ENCODE data around the gene CABP2.
"Not testable (repeated sequence)": the region's sequence is repeated elsewhere in the genome, so short reads cannot be mapped to it uniquely, and the experiment has no call there.

Gene CABP2

DNA sequence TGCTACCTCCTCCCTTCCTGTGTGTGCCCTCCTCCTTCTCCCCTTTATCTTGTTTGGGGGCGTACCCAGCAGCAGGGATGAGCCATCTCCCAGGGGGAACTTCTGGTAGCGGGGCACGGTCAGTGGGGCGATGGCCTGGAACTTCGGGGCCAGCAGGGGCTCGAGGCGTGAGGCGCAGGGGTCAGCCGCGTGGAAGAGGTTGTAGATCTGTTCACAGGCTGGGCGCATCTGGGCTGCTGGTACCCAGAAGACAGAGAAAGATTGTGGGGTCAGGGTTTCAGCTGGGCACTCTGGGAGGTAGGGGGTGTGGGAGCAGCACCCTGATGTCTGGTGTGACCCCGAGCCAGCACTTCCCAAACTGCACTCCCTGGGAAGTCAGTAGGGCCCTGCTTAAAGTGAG, 27.1 kb downstream of the CABP2 start:
- no peak overlapping the region for H3K4me3 Mint-ChIP-seq
- peaks cover 22% of the 10 kb centered on the region for H3K4me1 Mint-ChIP-seq
- peak overlapping the region; percentile 10 for H3K27ac Mint-ChIP-seq
- no peaks in the 10 kb centered on the region for H3K9me3 Mint-ChIP-seq
- H3K36me3 Mint-ChIP-seq: peaks cover 72% of the 10 kb centered on the region
- no peak for ATAC-seq
- H3K27me3 Mint-ChIP-seq: no peaks in the 10 kb centered on the region

DNA sequence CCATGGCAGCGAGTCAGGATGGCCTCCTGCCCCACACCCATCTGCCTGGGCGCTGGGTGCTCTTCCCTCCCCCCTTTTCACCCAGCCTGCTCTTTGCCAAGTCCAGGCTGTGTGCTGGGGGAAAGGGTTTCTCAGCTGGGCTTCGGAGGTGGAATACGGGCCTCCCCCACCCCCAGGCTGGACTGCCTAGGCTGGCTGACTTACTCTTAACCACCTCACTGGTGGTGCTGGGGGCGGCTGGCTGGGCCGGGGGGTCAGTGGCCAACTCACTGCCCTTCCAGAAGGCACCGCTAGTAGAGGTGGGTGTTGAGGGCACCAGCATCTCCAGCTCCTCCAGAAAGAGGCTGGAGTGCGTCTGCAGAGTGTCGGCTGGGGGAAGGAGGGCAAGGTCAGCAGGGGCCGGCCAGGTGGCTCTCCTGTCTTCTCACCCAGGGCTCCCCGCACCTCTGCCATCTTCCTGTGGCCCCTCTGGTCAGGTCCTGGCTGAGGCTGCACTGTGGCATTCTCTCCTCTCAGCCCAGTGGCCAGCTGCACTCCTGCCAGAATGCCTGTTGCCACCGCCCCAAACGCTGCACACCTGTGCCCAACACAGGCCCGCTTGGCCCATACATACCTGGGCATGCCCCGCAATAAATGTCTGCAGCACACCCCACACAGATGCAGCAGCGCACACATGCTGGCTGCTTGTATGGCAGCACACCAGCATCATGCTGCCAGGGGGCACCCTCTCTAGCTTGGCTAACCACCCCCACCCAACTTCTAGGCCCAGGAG, 27.8 kb downstream of the CABP2 start:
- Mint-ChIP-seq H3K4me1 (peaks cover 22% of the 10 kb centered on the region), H3K27me3 (no peaks in the 10 kb centered on the region), H3K4me3 (no peak overlapping the region), H3K36me3 (peaks cover 72% of the 10 kb centered on the region), H3K27ac (peak overlapping the region; percentile 10), H3K9me3 (no peaks in the 10 kb centered on the region)
- no peak for ATAC-seq

DNA sequence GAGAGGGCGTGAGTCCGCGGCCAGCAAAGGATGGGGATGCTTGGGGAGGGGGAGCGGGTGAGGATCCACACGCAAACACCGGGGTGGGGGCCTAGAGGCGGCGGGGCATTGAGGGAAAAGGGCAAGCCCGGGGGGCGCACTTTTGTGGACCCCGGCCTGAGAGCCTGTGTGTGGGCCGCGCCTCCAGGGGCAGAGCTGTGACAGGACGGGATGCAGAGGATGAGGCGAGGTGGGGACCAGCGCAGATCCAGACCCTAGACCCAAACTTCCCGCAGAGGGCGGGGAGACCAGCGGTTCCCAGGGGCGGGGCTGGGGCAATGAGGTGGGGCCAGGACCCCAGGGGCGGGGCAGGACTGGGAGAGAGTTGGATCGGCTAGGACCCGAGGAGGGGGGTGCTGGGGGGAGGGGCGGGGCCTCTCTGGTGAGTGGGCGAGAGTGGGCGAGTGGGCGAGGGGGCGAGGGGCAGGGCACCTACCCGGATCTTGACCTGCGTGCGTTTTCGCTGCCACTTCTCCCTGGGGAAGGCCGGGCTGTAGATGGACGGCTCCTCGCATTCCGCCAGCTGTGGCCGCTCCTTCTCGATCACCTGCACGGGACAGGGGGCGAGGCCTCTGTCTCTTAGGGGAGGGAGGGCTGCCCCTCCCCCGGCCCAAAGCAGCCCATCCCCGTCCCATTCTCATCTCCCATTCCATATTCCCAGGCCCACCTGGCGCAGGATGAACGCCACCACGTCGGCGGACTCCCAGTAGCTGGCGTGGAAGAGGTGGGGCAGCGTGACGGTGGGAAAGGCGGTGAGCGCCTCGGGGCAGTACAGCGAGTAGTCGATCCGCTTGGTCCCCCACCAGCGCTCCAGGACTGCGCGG, 28.6 kb downstream of the CABP2 start:
- Mint-ChIP-seq H3K9me3 (no peaks in the 10 kb centered on the region), H3K4me3 (no peak overlapping the region), H3K4me1 (peaks cover 27% of the 10 kb centered on the region), H3K36me3 (peaks cover 75% of the 10 kb centered on the region), H3K27ac (no peak overlapping the region), H3K27me3 (no peaks in the 10 kb centered on the region)
- peak; percentile 49 for ATAC-seq

DNA sequence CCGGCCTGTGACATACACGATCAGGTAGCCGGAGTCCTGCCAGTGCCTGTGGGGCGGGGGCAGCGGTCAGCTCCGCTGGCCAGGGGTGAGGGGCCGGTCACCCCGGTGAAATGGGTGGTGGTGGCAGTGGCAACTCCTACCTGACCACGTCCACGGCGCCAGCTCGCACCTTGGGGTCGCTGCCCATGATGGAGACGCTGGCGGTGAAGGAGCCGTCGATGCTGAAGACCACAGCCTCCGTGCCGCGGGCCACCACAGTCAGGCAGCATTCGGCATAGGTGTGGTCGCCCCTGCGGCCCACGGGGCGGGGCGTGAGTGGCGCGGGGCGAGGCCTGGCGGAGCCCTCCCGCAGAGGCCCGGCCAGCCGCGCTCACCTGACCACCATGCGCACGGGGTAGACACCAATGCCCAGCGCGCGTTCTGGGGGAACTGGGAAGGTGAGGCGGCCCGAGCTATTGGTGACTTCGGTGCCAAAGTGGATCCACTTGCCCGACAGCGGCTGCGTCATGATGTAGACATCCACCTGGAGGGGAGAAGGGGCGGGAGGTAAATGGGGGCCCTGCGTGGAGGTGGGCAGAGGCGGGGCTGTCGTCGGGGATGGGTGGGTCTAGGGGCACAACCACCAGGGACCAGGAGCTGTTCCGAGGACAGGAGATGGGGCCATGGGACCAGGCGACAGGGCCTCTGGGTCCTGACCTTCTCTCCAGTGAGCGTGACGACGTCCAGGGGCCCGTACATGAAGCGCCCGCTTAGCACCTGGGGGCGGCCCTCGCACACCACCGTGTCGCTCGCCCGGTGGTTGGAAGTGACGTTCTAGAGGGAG, 29.5 kb downstream of the CABP2 start:
- Mint-ChIP-seq H3K27ac (no peak overlapping the region), H3K4me1 (peaks cover 32% of the 10 kb centered on the region), H3K4me3 (no peak overlapping the region), H3K36me3 (peaks cover 70% of the 10 kb centered on the region), H3K27me3 (no peaks in the 10 kb centered on the region), H3K9me3 (no peaks in the 10 kb centered on the region)
- ATAC-seq: no peak

DNA sequence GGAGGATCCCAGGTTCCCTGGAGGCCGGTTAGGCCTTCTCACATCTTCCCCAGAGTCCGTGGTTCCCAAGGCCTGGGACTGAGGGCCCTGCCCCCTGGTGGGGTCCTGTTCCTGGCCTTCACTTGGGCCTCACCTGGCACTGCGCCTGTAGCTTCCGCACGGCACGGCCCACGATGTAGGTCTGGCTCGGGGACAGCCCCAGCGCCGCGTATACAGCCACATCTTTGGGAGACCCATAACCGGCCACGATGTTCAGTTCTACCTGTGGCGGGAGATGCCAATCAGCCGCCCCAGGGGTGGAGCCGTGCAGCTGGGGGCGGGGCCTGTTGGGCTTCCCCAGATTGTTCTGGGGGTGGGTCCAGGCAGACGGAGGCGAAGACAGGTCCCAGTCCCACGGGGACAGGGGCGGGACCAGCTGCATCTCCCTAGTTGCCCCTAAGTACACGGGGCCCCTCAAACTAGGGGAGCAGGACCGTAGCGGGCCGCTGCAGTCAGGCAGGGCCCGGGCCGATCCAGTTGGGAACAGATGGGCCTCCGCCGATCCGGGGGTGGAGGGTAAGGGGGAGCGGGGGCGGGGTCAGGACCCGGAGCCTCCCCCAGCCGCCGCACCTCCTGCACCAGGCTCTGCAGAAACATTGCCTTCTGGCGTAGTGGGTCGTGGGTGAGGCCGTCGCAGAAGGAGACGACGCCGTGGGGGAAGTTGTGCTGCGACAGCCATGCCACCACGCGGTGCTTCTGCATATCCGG, 30.3 kb downstream of the CABP2 start:
- ATAC-seq: no peak
- H3K9me3 Mint-ChIP-seq: no peaks in the 10 kb centered on the region
- peaks cover 64% of the 10 kb centered on the region for H3K36me3 Mint-ChIP-seq
- peaks cover 40% of the 10 kb centered on the region for H3K4me1 Mint-ChIP-seq
- no peaks in the 10 kb centered on the region for H3K27me3 Mint-ChIP-seq
- peak overlapping the region; percentile 46 for H3K27ac Mint-ChIP-seq
- no peak overlapping the region for H3K4me3 Mint-ChIP-seq

DNA sequence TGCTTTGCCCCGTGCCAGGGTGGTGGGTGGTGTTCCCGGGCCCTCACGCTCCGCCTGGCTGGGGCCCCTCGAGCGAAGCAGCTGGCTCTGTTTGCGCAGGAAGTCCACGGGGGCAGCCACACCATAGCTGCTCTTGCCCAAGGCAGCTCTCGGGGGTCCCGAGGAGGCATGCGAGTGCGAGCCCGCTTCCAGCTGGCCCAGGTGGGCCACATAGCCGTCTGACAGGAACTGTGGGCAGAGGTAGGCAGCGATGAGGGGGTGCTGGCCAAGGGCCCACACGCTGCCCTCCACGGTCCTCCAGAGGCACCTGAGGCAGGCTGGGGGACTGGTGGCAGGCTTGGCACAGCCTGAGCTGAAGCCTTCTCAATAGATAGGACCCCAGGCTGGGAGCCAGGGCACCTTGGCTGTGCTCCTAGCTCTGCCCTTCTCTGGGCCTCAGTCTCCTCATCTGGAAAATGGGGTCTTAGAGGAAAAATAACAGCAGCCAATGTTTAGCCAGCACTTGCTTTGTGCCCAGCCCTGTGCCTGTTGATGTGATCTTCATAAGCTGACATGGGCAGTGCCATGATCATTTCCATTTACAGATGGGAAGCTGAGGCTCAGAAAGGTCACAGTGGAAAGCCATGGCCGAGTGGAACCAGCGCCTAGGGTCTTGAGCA, 31.0 kb downstream of the CABP2 start:
- no peak for ATAC-seq
- Mint-ChIP-seq H3K4me1 (peaks cover 46% of the 10 kb centered on the region), H3K27me3 (no peaks in the 10 kb centered on the region), H3K4me3 (no peak overlapping the region), H3K27ac (no peak overlapping the region), H3K9me3 (no peaks in the 10 kb centered on the region), H3K36me3 (peaks cover 64% of the 10 kb centered on the region)

DNA sequence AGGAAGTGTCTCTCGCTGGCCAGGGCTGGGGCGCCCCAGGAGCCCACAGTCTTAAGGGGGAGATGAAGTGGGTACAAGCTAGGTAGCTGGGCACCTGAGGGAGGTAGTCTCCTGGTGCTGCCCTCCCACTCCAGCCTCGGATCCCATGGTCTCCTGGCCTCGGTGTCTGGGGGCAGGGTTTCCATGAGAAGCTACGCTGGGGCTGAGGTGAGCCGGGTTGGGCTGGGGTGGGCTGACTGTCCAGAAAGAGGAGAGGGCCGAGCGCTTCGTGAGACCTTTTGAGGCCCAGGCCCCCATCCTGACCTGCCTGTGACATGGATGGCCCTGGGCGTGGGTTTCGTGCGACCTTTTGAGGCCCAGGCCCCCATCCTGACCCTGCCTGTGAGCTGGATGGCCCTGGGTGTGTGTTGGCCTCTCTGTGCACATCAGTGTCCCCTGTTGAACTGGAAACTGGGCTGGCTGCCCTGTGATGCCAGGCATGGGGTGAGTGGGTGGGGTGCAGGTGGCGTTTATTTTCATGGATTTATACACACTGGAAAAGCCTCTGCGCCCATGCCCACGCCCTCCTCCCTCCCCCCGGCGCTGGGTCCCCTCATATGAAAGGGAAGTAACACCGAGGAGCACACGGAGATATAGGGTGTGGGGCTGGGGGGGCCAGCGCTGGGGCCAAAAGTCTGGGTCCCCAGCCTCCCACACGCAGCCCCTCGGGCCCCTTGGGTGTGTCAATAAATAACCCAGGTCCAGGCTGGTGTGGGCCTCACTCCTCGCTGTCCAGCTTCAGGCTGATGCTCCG, 31.8 kb downstream of the CABP2 start:
- Mint-ChIP-seq H3K27me3 (no peaks in the 10 kb centered on the region), H3K36me3 (peaks cover 63% of the 10 kb centered on the region), H3K4me3 (no peak overlapping the region), H3K4me1 (peaks cover 49% of the 10 kb centered on the region), H3K9me3 (no peaks in the 10 kb centered on the region), H3K27ac (peak overlapping the region; percentile 93)
- no peak for ATAC-seq

DNA sequence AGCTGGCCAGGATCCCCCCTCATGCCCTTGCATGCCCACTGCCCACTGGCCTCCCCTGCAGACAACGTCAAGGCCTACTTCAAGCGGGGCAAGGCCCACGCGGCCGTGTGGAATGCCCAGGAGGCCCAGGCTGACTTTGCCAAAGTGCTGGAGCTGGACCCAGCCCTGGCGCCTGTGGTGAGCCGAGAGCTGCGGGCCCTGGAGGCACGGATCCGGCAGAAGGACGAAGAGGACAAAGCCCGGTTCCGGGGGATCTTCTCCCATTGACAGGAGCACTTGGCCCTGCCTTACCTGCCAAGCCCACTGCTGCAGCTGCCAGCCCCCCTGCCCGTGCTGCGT, 32.5 kb downstream of the CABP2 start:
- H3K4me3 Mint-ChIP-seq: no peak overlapping the region
- peak overlapping the region; percentile 93 for H3K27ac Mint-ChIP-seq
- peaks cover 62% of the 10 kb centered on the region for H3K36me3 Mint-ChIP-seq
- peaks cover 57% of the 10 kb centered on the region for H3K4me1 Mint-ChIP-seq
- H3K9me3 Mint-ChIP-seq: no peaks in the 10 kb centered on the region
- H3K27me3 Mint-ChIP-seq: no peaks in the 10 kb centered on the region
- ATAC-seq: no peak

DNA sequence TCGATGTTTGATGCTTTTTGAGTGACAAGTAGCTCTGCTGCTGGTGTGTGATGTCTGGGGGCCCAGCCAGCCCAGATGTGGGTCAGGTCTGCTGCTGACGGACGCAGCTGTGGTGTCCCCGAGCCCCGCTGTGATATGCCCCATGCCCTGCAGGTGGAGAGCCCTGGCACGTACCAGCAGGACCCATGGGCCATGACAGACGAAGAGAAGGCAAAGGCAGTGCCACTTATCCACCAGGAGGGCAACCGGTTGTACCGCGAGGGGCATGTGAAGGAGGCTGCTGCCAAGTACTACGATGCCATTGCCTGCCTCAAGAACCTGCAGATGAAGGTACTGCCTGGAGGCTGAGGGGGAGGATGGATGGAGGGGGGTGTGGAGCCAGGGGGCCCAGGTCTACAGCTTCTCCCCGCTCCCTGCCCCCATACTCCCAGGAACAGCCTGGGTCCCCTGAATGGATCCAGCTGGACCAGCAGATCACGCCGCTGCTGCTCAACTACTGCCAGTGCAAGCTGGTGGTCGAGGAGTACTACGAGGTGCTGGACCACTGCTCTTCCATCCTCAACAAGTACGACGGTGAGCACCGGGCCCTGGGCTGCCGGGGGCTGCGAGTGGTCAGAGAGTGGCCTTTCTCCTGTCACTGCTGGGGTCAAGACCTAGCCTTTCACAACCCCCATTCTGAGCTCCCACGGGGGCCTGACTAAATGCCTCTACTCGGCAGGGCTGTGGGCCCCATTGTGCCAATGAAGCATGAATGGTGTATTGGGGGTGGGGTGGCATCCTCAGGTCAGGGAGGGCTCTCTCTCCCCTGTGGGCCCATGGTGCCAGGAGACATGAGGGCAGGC, 33.1 kb downstream of the CABP2 start:
- Mint-ChIP-seq H3K4me1 (peaks cover 61% of the 10 kb centered on the region), H3K9me3 (no peaks in the 10 kb centered on the region), H3K27ac (peak overlapping the region; percentile 93), H3K4me3 (no peak overlapping the region), H3K27me3 (no peaks in the 10 kb centered on the region), H3K36me3 (peaks cover 59% of the 10 kb centered on the region)
- ATAC-seq: no peak

DNA sequence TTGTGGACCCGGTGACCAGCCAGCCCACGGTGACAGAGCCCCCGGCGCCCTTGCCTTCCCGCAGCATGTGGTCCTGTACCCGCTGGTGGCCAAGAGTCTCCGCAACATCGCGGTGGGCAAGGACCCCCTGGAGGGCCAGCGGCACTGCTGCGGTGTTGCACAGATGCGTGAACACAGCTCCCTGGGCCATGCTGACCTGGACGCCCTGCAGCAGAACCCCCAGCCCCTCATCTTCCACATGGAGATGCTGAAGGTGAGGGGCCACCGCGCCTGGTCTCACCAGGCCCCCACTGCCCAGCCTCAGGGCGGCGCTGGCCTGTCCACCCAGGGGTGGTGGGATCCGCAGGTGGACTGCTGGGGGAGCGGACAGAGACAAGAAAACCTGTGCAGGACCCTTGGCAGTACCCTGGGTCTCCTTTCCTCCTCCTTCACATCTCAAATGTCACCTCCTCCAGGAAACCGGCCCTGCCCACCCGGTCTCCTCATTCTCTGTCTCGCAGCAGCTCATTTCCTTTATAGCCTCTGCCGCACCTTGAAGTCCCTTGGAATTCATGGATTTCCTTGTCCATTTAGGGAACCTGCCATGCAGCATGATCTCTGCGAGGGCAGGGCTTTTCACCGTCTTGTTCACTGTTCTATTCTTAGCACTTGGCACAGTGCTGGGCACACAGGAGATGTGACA, 33.9 kb downstream of the CABP2 start:
- Mint-ChIP-seq H3K27me3 (no peaks in the 10 kb centered on the region), H3K27ac (peak overlapping the region; percentile 93), H3K36me3 (peaks cover 63% of the 10 kb centered on the region), H3K4me1 (peaks cover 69% of the 10 kb centered on the region), H3K4me3 (no peak overlapping the region), H3K9me3 (no peaks in the 10 kb centered on the region)
- ATAC-seq: no peak

DNA sequence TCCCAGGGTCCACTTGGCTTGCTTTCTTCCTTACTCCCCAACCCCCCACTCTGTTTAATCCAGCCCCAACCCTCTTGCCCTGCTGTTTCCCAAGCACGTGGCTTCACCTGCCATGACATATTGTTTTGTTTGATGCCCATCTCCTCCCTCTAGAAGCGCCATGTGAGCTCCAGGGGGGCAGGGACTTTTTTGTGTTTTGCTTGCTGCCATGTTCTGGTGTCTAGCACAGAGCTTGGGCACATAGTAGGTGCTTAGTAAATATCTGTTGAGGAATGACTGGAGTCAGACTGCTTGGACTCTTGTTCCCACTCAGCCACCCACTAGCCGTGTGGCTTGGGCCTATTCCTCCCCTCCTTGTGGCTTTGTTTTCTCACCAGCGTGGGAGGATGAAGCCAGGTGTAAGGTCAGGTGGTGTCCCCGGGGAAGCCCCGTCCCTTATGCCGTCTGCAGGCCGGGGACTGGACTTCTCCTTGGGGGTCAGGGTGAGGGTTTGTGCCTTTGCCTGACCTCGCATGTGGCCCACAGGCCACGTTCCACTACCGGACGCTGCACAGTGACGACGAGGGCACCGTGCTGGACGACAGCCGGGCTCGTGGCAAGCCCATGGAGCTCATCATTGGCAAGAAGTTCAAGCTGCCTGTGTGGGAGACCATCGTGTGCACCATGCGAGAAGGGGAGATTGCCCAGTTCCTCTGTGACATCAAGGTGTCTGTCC, 36.6 kb downstream of the CABP2 start:
- peak overlapping the region; percentile 65 for H3K4me3 Mint-ChIP-seq
- H3K36me3 Mint-ChIP-seq: peaks cover 46% of the 10 kb centered on the region
- peak; percentile 57 for ATAC-seq
- H3K27me3 Mint-ChIP-seq: no peaks in the 10 kb centered on the region
- H3K27ac Mint-ChIP-seq: peak overlapping the region; percentile 93
- H3K4me1 Mint-ChIP-seq: peaks cover 84% of the 10 kb centered on the region
- H3K9me3 Mint-ChIP-seq: no peaks in the 10 kb centered on the region

DNA sequence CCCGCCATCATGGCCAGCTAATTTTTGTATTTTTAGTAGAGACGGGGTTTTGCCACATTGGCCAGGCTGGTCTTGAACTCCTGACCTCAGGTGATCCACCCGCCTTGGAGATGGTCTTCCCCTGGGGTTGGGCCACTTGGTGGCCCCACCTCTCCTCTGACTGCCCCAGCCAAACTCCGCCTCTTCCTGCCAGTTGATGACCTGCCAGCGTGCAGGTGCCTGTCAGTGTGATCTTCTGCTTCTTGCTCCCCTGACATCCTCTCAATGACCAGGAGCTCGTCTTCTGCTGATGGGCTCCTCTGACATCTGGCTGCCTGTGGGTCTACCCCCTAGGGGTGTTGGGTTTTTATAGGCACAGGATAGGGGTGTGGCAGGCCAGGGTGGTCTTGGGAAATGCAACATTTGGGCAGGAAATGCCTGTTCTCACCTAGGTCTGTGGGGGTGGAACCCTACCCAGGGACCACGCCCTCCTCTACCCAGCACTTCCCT, 37.3 kb downstream of the CABP2 start:
- ATAC-seq: peak; percentile 11
- H3K36me3 Mint-ChIP-seq: peaks cover 43% of the 10 kb centered on the region
- peak overlapping the region; percentile 65 for H3K4me3 Mint-ChIP-seq
- not testable (repeated sequence) for H3K9me3 Mint-ChIP-seq, H3K27me3 Mint-ChIP-seq
- peaks cover 81% of the 10 kb centered on the region for H3K4me1 Mint-ChIP-seq
- peak overlapping the region; percentile 93 for H3K27ac Mint-ChIP-seq
